IPS-18a (cell line): ENCODE data around the gene WNT7A.

Source experiments
- H3K27ac ChIP-seq: one replicate; pipeline ENCODE4 v1.5.1; 2013; ENCODE audit warnings: low read length
- H3K27me3 ChIP-seq: one replicate; pipeline ENCODE4 v1.6.1; 2013; ENCODE audit warnings: mild to moderate bottlenecking, low read length; ENCODE audit not compliant: control insufficient read depth, insufficient read depth
- H3K36me3 ChIP-seq: one replicate; pipeline ENCODE4 v1.6.1; 2013; ENCODE audit warnings: low read depth, low read length; ENCODE audit not compliant: control insufficient read depth
- H3K4me1 ChIP-seq: one replicate; pipeline ENCODE4 v1.6.1; 2013; ENCODE audit warnings: low read depth, low read length; ENCODE audit not compliant: control insufficient read depth
- H3K4me3 ChIP-seq: one replicate; pipeline ENCODE4 v1.5.1; 2013; ENCODE audit warnings: low read length
- H3K9ac ChIP-seq: one replicate; pipeline ENCODE4 v1.6.1; 2013; ENCODE audit warnings: mild to moderate bottlenecking, low read length, moderate library complexity
- H3K9me3 ChIP-seq: one replicate; pipeline ENCODE4 v1.6.1; 2013; ENCODE audit warnings: low read depth, low read length; ENCODE audit not compliant: control insufficient read depth

The WNT7A gene

GRCh38 chr3:13840456-13840855 is 39.4 kb downstream of the WNT7A start:
- Histone ChIP-seq H3K36me3 (no peaks in the 10 kb centered on the region), H3K27me3 (no peaks in the 10 kb centered on the region), H3K4me3 (no peak overlapping the region), H3K9ac (no peak overlapping the region), H3K9me3 (no peaks in the 10 kb centered on the region), H3K27ac (no peak overlapping the region), H3K4me1 (no peaks in the 10 kb centered on the region)

DNA sequence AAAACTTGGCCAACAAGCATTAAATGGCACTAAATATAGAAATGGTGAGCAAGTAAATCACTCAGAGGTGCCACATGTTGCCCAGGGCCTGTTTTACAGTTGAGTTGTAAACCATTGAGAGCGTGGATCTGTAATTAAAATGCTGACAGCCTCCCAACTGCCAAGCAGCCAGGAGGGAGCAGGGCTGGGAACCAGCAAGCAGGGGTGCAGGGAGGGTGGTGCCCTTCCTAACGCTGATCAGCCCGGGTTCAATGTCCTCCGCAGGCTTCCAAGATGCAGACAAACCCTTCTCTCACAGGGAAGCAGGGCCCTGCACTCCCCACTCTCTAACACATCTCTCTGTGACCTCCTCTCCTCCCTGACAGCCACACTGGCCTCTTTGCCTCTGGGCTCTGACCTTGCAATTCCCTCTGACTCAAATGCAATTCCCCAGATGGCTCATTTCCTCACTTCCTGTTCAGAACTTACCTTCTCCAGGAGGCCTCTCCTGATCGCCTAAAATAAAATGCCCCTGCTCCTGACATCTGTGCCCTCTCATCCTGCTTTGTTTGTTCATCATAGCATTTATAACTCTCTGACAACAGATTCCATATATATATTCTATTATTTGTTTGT is 40.0 kb downstream of the WNT7A start:
- H3K4me3 ChIP-seq, result no peak overlapping the region
- no peaks in the 10 kb centered on the region for H3K27me3 ChIP-seq
- H3K9ac ChIP-seq, result no peak overlapping the region
- no peaks in the 10 kb centered on the region for H3K9me3 ChIP-seq
- H3K36me3 ChIP-seq, result no peaks in the 10 kb centered on the region
- no peaks in the 10 kb centered on the region for H3K4me1 ChIP-seq
- no peak overlapping the region for H3K27ac ChIP-seq

DNA sequence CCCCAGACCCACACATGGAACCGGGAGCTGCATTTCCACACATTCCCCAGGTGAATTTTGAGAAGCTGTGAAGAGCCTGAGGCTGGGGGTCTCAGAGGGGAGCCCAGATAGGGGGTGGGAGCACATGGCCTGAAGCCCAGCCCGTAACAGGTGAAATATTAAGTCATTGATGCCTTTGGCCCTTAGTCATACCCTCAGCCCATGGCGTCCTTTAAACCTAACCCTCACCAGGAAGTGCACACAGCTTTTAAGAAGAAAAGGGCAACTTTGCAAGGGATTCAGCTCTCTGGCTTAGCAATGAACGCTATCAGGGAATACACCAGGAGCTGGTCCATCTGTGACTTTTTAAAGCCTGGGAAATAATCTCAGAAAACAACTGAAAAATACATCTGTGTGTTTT is 40.6 kb downstream of the WNT7A start:
- no peaks in the 10 kb centered on the region for H3K4me1 ChIP-seq
- no peaks in the 10 kb centered on the region for H3K36me3 ChIP-seq
- no peaks in the 10 kb centered on the region for H3K9me3 ChIP-seq
- no peaks in the 10 kb centered on the region for H3K27me3 ChIP-seq
- no peak overlapping the region for H3K4me3 ChIP-seq
- no peak overlapping the region for H3K9ac ChIP-seq
- H3K27ac ChIP-seq, result no peak overlapping the region

DNA sequence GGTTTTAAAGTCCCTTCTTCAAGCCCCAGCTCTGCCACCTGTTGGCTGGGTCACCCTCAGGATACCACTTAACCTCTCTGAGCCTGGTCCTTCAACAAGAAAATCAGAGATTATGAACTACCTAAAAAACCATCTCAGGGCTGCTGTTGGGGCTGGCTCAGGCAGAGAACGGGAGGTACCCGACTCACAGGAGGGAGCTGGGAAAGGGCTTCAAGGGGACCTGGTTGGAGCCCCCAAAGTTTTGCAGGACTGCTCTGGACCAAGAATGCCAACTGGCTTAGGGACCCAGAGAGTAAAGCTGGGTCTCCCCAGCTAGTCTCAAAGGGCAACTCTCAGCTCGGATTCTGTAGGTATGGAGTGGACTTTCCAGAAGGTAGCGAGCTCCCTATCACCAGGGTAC is 41.5 kb downstream of the WNT7A start:
- no peak overlapping the region for H3K4me3 ChIP-seq

DNA sequence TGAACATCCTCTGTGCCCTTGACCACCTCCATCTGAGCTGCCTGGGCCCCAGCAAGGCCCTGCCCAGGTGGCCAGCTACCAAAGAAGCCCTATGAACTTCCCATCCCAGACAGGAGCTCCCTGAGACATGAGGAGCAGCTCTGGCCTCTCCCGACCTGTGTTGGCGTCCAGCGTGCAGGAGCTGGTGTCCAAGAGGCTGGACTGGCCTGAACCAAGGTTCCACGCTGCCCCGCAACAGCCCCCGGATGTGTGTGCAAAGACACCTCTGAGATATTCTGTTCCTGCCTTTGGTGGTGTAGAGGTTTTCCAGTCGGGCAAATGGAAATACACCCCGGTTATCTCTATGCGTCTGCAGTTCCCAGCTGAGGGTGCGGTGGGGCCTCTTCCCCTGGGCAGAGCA is 42.1 kb downstream of the WNT7A start:
- H3K27ac ChIP-seq, result no peak overlapping the region
- no peak overlapping the region for H3K9ac ChIP-seq
- no peak overlapping the region for H3K4me3 ChIP-seq
- no peaks in the 10 kb centered on the region for H3K36me3 ChIP-seq
- no peaks in the 10 kb centered on the region for H3K9me3 ChIP-seq
- H3K27me3 ChIP-seq, result no peaks in the 10 kb centered on the region
- no peaks in the 10 kb centered on the region for H3K4me1 ChIP-seq

More for the DNA sequence above, 41.5 kb downstream of the WNT7A start:
- Histone ChIP-seq H3K36me3 (no peaks in the 10 kb centered on the region), H3K9ac (no peak overlapping the region), H3K27ac (no peak overlapping the region), H3K9me3 (no peaks in the 10 kb centered on the region), H3K4me1 (no peaks in the 10 kb centered on the region), H3K27me3 (no peaks in the 10 kb centered on the region)

- H3K27me3 ChIP-seq, result no peaks in the 10 kb centered on the region
- H3K9me3 ChIP-seq, result no peaks in the 10 kb centered on the region
- H3K4me1 ChIP-seq, result no peaks in the 10 kb centered on the region
- H3K9ac ChIP-seq, result no peak overlapping the region
- no peak overlapping the region for H3K27ac ChIP-seq
- no peak overlapping the region for H3K4me3 ChIP-seq
- H3K36me3 ChIP-seq, result no peaks in the 10 kb centered on the region
Measured at GRCh38 chr3:13836658-13837587, 42.9 kb downstream of the WNT7A start.

- Histone ChIP-seq H3K27me3 (no peaks in the 10 kb centered on the region), H3K4me1 (no peaks in the 10 kb centered on the region), H3K9me3 (no peaks in the 10 kb centered on the region), H3K4me3 (no peak overlapping the region), H3K36me3 (no peaks in the 10 kb centered on the region), H3K9ac (no peak overlapping the region), H3K27ac (no peak overlapping the region)
Measured at GRCh38 chr3:13835246-13835645, 44.6 kb downstream of the WNT7A start.

GRCh38 chr3:13834258-13835035 is 45.4 kb downstream of the WNT7A start:
- no peaks in the 10 kb centered on the region for H3K4me1 ChIP-seq
- no peak overlapping the region for H3K9ac ChIP-seq
- H3K4me3 ChIP-seq, result no peak overlapping the region
- H3K27ac ChIP-seq, result no peak overlapping the region
- H3K36me3 ChIP-seq, result no peaks in the 10 kb centered on the region
- no peaks in the 10 kb centered on the region for H3K9me3 ChIP-seq
- no peaks in the 10 kb centered on the region for H3K27me3 ChIP-seq

- H3K9me3 ChIP-seq, result no peaks in the 10 kb centered on the region
- H3K4me3 ChIP-seq, result no peak overlapping the region
- no peaks in the 10 kb centered on the region for H3K4me1 ChIP-seq
- no peak overlapping the region for H3K9ac ChIP-seq
- no peak overlapping the region for H3K27ac ChIP-seq
- H3K36me3 ChIP-seq, result no peaks in the 10 kb centered on the region
- H3K27me3 ChIP-seq, result no peaks in the 10 kb centered on the region
Measured at GRCh38 chr3:13833506-13834257, 46.2 kb downstream of the WNT7A start.

DNA sequence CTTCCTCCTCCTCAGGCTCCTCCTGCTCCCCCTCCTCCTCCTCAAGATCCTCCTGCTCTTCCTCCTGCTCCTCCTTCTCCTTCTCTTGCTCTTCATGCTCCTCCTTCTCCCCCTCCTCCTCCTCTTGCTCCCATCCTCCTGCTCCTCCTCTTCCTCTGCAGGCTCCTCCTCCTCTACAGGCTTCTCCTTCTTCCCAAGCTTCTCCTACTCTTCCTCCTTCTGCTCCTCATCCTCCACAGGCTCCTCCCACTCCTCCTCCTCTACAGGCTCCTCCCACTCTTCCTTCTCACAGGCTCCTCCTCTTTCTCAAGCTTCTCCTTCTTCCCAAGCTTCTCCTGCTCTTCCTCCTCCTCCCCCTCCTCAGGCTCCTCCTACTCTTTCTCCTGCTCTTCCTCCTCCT is 47.7 kb downstream of the WNT7A start:
- H3K4me3 ChIP-seq, result no peak overlapping the region
- no peaks in the 10 kb centered on the region for H3K36me3 ChIP-seq
- no peaks in the 10 kb centered on the region for H3K27me3 ChIP-seq
- no peaks in the 10 kb centered on the region for H3K4me1 ChIP-seq
- no peak overlapping the region for H3K9ac ChIP-seq
- no peaks in the 10 kb centered on the region for H3K9me3 ChIP-seq
- H3K27ac ChIP-seq, result no peak overlapping the region

DNA sequence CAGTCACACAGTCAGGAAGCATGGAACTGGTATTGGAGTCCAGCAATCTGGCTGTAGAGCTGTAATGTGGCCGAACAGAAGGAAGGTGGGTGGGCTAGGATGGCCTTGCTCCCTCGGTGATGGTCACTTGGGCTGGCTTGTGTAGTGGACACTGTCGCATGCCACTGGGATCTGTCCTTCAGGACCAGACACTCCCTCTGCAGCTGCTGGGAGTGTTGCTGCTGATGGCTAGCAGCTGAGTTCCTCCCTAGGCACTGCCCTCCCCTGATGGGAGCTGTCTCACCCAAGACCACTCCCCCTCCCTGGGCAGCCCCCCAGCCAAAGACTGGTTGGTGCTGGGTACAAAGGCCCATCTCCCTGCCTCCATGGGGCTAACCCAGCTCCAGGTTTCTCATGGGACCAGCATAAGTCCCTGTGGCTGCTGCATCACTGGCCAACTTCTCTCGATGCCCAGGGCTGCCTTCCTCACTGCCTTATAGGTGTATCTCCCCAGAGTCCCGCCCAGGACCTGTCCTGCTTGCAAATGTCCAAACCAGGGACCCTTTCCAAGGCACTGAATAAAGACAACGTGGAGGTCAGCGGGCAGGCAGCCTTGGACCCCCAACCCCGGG is 48.4 kb downstream of the WNT7A start:
- H3K9ac ChIP-seq, result no peak overlapping the region
- H3K4me3 ChIP-seq, result no peak overlapping the region
- no peaks in the 10 kb centered on the region for H3K36me3 ChIP-seq
- no peaks in the 10 kb centered on the region for H3K27me3 ChIP-seq
- no peaks in the 10 kb centered on the region for H3K4me1 ChIP-seq
- no peaks in the 10 kb centered on the region for H3K9me3 ChIP-seq
- H3K27ac ChIP-seq, result no peak overlapping the region
